ENCODE results near the gene HOXB3.
A peak's percentile ranks its signal among the peaks of the same experiment; 100 is the strongest.

Gene HOXB3

GRCh38 chr17:48625495-48626244 is 35.6 kb upstream of the HOXB3 start:
- no peak for DNase-seq (ENCODE audit: low read depth in 2 of 2)

- no peak for DNase-seq (ENCODE audit: low read depth in 2 of 2)
Measured at GRCh38 chr17:48624544-48625494, 34.8 kb upstream of the HOXB3 start.

GRCh38 chr17:48624118-48624517 is 34.1 kb upstream of the HOXB3 start:
- no peak for DNase-seq (ENCODE audit: low read depth in 2 of 2)

- DNase-seq (ENCODE audit: low read depth in 2 of 2): no peak
Measured at GRCh38 chr17:48623583-48623982, 33.5 kb upstream of the HOXB3 start.

- no peak for DNase-seq (ENCODE audit: low read depth in 2 of 2)
Measured at GRCh38 chr17:48622857-48623256, 32.8 kb upstream of the HOXB3 start.

- no peak for DNase-seq (ENCODE audit: low read depth in 2 of 2)
Measured at GRCh38 chr17:48621410-48622392, 31.7 kb upstream of the HOXB3 start.

- DNase-seq (ENCODE audit: low read depth in 2 of 2): no peak
Measured at GRCh38 chr17:48620461-48621139, 30.6 kb upstream of the HOXB3 start.

GRCh38 chr17:48619826-48620449 is 29.9 kb upstream of the HOXB3 start:
- no peak for DNase-seq (ENCODE audit: low read depth in 2 of 2)

- DNase-seq (ENCODE audit: low read depth in 2 of 2): peak; percentile 76 to 80
Measured at GRCh38 chr17:48618256-48618896, 28.3 kb upstream of the HOXB3 start.

GRCh38 chr17:48617471-48618255 is 27.6 kb upstream of the HOXB3 start:
- no peak for DNase-seq (ENCODE audit: low read depth in 2 of 2)

- DNase-seq (ENCODE audit: low read depth in 2 of 2): no peak
Measured at GRCh38 chr17:48616717-48617470, 26.9 kb upstream of the HOXB3 start.

GRCh38 chr17:48615963-48616716 is 26.1 kb upstream of the HOXB3 start:
- DNase-seq (ENCODE audit: low read depth in 2 of 2): no peak

GRCh38 chr17:48615047-48615962 is 25.3 kb upstream of the HOXB3 start, which contains the start of gene HOXB8:
Gene HOXB8, minus strand, starts transcription at chr17:48615292. Its CDS starts 588 bp downstream, at chr17:48614704.
- DNase-seq (ENCODE audit: low read depth in 2 of 2): no peak

- DNase-seq (ENCODE audit: low read depth in 2 of 2): no peak
Measured at GRCh38 chr17:48613862-48614694, 24.0 kb upstream of the HOXB3 start.

GRCh38 chr17:48612854-48613691 is 23.0 kb upstream of the HOXB3 start:
- DNase-seq (ENCODE audit: low read depth in 2 of 2): no peak

Data from activated CD4-positive, alpha-beta T cell treated with anti-CD3 and anti-CD28 coated beads for 24 hours (primary cell).